Measurements from ENCODE around the gene CXADR.
"Not testable (repeated sequence)": the region's sequence is repeated elsewhere in the genome, so short reads cannot be mapped to it uniquely, and the experiment has no call there.

Gene CXADR

DNA sequence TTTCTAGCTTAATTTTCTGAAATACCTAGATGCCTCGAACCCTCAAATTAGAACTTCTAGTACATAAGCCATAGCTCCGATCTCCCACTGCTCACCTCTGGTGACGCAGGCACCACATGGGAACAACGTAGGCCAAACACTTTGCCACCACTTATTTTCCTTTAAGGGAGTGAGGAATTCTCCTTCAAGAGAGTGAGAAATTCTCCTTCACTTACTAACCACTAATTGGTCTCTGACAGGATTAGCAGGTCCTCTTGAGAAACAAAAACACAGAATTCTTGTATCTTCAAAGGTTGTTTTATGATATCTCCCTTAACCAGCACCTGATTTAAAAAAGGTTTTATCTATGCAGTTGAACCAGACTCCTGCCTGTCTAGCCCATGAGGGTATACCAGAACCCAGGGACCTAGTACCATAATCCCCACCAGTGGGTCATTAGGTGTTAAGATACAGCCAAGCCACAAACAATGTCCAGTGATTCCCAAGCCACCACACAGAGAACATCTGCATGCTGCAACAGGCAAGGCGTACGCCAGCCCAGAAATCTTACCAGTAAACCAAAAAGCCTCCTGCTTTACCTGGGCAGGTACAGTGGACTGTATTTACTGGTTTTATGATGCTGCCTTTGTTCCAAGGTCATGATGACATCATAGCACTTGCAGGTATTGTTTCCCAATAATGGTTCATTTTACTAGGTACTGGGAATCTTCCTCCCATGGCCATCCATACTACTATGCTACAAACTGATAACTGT, 20.3 kb upstream of the CXADR start:
- no peak overlapping the region for H3K4me3 ChIP-seq (ENCODE audit: low read length)
- DNase-seq (ENCODE audit: low read depth), result peak; percentile 92
- TF ChIP-seq, protein P1, sequence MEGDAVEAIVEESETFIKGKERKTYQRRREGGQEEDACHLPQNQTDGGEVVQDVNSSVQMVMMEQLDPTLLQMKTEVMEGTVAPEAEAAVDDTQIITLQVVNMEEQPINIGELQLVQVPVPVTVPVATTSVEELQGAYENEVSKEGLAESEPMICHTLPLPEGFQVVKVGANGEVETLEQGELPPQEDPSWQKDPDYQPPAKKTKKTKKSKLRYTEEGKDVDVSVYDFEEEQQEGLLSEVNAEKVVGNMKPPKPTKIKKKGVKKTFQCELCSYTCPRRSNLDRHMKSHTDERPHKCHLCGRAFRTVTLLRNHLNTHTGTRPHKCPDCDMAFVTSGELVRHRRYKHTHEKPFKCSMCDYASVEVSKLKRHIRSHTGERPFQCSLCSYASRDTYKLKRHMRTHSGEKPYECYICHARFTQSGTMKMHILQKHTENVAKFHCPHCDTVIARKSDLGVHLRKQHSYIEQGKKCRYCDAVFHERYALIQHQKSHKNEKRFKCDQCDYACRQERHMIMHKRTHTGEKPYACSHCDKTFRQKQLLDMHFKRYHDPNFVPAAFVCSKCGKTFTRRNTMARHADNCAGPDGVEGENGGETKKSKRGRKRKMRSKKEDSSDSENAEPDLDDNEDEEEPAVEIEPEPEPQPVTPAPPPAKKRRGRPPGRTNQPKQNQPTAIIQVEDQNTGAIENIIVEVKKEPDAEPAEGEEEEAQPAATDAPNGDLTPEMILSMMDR (conservative IDR thresholded peaks at IDR 0.05; ENCODE audit: low read depth, low read length), result no peak

DNA sequence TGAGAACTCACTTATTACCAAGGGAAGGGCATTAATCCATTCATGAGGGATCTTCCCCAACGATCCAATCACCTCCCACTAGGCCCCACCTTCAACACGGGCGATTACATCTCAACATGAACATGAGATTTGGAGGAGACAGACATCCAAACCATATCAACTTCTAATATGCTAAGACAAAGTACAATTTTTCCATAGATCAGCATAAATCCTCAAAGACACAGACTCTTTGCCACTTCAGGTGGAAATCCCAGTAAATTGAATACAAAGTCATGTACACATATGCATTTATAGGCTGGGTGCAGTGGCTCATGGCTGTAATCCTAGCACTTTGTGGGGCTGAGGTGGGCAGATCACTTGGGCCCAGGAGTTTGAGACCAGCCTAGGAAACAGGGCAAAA, 18.8 kb upstream of the CXADR start:
- no peak overlapping the region for H3K4me3 ChIP-seq (ENCODE audit: low read length)

DNA sequence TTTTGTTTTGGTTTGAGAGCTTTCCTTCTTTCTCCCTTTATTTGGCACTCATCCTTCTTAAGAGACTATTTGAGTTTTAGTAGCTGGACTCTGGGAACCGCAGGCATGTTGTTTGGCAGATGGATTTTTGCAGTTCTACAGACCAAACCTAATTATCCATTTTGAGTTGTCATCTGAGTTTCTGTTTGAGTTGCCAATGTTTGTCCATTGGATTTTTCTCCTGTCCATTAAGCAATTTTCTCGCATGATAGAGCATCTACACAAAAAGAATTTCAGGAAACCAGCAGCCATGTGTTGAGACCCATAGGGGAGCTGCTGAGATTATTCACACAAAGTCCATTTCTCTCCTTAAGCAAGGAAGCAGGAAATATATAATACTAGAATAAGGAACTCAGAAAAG, 17.2 kb upstream of the CXADR start:
- TF ChIP-seq, protein P1 (conservative IDR thresholded peaks at IDR 0.05; ENCODE audit: low read depth, low read length), result peak; percentile 12
- no peak overlapping the region for H3K4me3 ChIP-seq (ENCODE audit: low read length)
- peak; percentile 75 for DNase-seq (ENCODE audit: low read depth)

More for the DNA sequence above, 18.8 kb upstream of the CXADR start:
- TF ChIP-seq, protein P1 (conservative IDR thresholded peaks at IDR 0.05; ENCODE audit: low read depth, low read length), result no peak
- no peak for DNase-seq (ENCODE audit: low read depth)

DNA sequence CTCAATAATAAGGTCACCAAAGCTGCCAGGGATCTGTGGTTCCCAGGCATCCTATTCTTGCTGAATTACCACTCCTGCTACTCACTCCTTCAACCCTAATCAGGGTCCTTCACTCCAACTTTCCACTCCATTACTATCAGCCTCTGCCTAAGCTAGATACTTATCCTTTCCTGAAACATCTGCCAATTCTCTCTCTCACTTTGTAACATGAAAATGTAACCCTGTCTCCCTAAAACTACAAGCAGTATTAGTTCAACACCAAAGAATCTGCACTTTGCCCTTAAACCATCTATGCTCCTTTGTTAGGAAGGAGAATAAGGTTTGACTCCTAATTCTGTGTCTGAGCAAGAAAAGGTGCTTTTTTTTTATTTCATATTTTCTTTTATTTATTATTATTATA, 15.5 kb upstream of the CXADR start:
- DNase-seq (ENCODE audit: low read depth), result no peak
- TF ChIP-seq, protein P1 (conservative IDR thresholded peaks at IDR 0.05; ENCODE audit: low read depth, low read length), result no peak
- no peak overlapping the region for H3K4me3 ChIP-seq (ENCODE audit: low read length)

DNA sequence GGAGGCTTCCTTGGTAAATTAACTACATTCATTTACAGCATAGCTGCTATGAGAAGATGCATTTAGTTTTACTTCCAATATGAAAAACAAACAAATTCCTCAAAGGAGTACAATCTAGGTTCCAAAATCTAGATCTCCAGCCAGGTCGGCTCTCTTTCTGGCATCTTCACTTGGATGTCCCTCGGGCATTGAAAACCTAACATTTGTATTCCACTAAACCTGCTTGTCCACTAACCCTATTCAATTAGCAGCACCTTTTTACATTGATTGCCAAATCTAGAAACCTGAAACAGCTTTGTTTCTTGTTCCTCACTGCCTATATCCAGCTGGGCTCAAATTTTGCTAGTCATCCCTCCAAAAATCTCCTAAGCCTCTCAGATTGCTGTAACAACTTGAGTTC, 14.3 kb upstream of the CXADR start:
- TF ChIP-seq, protein P1 (conservative IDR thresholded peaks at IDR 0.05; ENCODE audit: low read depth, low read length), result no peak
- H3K4me3 ChIP-seq (ENCODE audit: low read length), result no peak overlapping the region
- DNase-seq (ENCODE audit: low read depth), result no peak

DNA sequence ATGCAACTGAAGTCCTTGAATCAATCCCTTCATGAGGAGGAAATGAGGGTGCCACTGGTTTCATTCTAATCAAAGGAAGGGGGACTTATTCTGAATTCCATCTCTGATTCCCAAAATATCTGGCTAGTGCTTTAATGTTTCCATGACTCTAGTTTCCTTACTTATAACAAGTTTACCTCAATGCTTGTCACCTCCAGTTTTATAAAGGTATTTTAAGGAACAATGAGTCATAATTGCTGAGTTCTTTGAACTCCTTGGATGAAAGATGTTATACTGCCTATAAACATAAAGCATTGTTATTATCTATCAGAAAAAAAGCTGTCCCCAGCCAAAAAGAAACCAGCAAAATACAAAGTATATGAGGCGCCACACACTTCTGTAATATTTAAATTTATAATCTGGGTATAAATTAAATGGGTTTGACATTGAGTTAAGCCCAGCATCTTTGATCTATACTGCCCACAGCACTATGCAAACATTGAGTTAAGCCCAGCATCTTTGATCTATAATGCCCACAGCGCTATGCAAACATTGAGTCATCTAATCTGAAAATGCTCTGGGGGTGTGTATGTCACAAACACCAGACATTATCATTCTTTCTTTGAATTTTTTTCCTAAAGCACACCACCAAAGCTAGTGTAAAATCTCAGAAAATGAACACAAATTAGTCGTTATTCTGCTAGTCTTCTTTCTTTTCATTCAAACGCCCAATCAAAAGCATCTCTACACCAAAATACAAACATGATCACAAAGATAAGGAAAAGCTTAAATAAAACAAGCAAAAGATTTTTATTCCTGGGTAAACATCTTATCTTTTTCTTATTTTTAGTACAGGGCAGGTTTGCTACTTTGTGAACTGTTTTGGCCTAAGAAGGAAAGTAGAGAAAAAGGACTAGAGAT, 11.5 kb upstream of the CXADR start:
- peak; percentile 74 for DNase-seq (ENCODE audit: low read depth)
- TF ChIP-seq, protein P1 (conservative IDR thresholded peaks at IDR 0.05; ENCODE audit: low read depth, low read length), result no peak
- no peak overlapping the region for H3K4me3 ChIP-seq (ENCODE audit: low read length)

DNA sequence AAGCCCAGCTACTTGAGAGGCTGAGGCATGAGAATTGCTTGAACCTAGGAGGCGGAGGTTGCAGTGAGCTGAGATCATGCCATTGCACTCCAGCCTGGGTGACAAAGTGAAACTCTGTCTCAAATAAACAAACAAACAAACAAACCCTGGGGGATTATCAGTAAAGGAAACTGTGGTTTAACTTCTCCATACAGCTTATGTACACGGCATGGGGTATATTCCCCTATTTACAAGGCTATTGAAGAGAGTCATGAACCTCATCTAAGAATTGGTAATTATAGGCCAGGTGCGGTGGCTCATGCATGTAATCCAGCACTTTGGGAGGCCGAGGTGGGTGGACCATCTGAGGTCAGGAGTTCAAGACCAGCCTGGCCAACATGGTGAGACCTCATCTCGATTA, 9.9 kb upstream of the CXADR start:
- DNase-seq (ENCODE audit: low read depth); H3K4me3 ChIP-seq (ENCODE audit: low read length): not testable (repeated sequence)
